ENCODE measurements around the gene SLC35E3.

The SLC35E3 gene

GRCh38 chr12:68760806-68761441 is 14.9 kb downstream of the SLC35E3 start:
- DNase-seq (ENCODE audit: low read depth): no peak
- no peak overlapping the region for H3K4me3 ChIP-seq (ENCODE audit: low read depth, low read length)
- no peak for TF ChIP-seq CTCF (conservative IDR thresholded peaks at IDR 0.05; ENCODE audit: low read depth, low read length)

- DNase-seq (ENCODE audit: low read depth): no peak
- TF ChIP-seq CTCF (conservative IDR thresholded peaks at IDR 0.05; ENCODE audit: low read depth, low read length): no peak
- H3K4me3 ChIP-seq (ENCODE audit: low read depth, low read length): no peak overlapping the region
Measured at GRCh38 chr12:68761442-68761812, 15.5 kb downstream of the SLC35E3 start.

GRCh38 chr12:68761901-68762630 is 16.1 kb downstream of the SLC35E3 start:
- TF ChIP-seq CTCF (conservative IDR thresholded peaks at IDR 0.05; ENCODE audit: low read depth, low read length): no peak
- no peak overlapping the region for H3K4me3 ChIP-seq (ENCODE audit: low read depth, low read length)
- DNase-seq (ENCODE audit: low read depth): no peak

- no peak overlapping the region for H3K4me3 ChIP-seq (ENCODE audit: low read depth, low read length)
- no peak for TF ChIP-seq CTCF (conservative IDR thresholded peaks at IDR 0.05; ENCODE audit: low read depth, low read length)
- no peak for DNase-seq (ENCODE audit: low read depth)
Measured at GRCh38 chr12:68762691-68763090, 16.7 kb downstream of the SLC35E3 start.

- no peak for TF ChIP-seq CTCF (conservative IDR thresholded peaks at IDR 0.05; ENCODE audit: low read depth, low read length)
- DNase-seq (ENCODE audit: low read depth): no peak
- H3K4me3 ChIP-seq (ENCODE audit: low read depth, low read length): no peak overlapping the region
Measured at GRCh38 chr12:68765696-68766095, 19.7 kb downstream of the SLC35E3 start.

- no peak for DNase-seq (ENCODE audit: low read depth)
- TF ChIP-seq CTCF (conservative IDR thresholded peaks at IDR 0.05; ENCODE audit: low read depth, low read length): no peak
- H3K4me3 ChIP-seq (ENCODE audit: low read depth, low read length): no peak overlapping the region
Measured at GRCh38 chr12:68766646-68767045, 20.7 kb downstream of the SLC35E3 start.

GRCh38 chr12:68767191-68767590 is 21.2 kb downstream of the SLC35E3 start:
- H3K4me3 ChIP-seq (ENCODE audit: low read depth, low read length): no peak overlapping the region
- TF ChIP-seq CTCF (conservative IDR thresholded peaks at IDR 0.05; ENCODE audit: low read depth, low read length): no peak
- DNase-seq (ENCODE audit: low read depth): no peak
